Measurements from ENCODE around the gene NEIL1.

NEIL1 gene

GRCh38 chr15:75356517-75356916, 9.7 kb downstream of the NEIL1 start:
- DNase-seq (ENCODE audit: low read depth), result no peak

GRCh38 chr15:75357976-75358673, 11.3 kb downstream of the NEIL1 start:
- no peak for DNase-seq (ENCODE audit: low read depth)

- DNase-seq (ENCODE audit: low read depth), result no peak
Observed at GRCh38 chr15:75358771-75359536, 12.1 kb downstream of the NEIL1 start.

GRCh38 chr15:75359537-75360250, 12.9 kb downstream of the NEIL1 start:
- no peak for DNase-seq (ENCODE audit: low read depth)

- no peak for DNase-seq (ENCODE audit: low read depth)
Observed at GRCh38 chr15:75360391-75360790, 13.6 kb downstream of the NEIL1 start.

- no peak for DNase-seq (ENCODE audit: low read depth)
Observed at GRCh38 chr15:75360856-75361255, 14.0 kb downstream of the NEIL1 start.

- DNase-seq (ENCODE audit: low read depth), result no peak
Observed at GRCh38 chr15:75361361-75361988, 14.6 kb downstream of the NEIL1 start.

- no peak for DNase-seq (ENCODE audit: low read depth)
Observed at GRCh38 chr15:75361989-75362641, 15.3 kb downstream of the NEIL1 start.

GRCh38 chr15:75362642-75363249, 15.9 kb downstream of the NEIL1 start:
- DNase-seq (ENCODE audit: low read depth), result no peak

- DNase-seq (ENCODE audit: low read depth), result no peak
Observed at GRCh38 chr15:75363786-75364185, 16.9 kb downstream of the NEIL1 start.

- DNase-seq (ENCODE audit: low read depth), result no peak
Observed at GRCh38 chr15:75364881-75365280, 18.0 kb downstream of the NEIL1 start.

- no peak for DNase-seq (ENCODE audit: low read depth)
Observed at GRCh38 chr15:75366163-75366562, 19.3 kb downstream of the NEIL1 start.

- DNase-seq (ENCODE audit: low read depth), result no peak
Observed at GRCh38 chr15:75367006-75367405, 20.2 kb downstream of the NEIL1 start.

- no peak for DNase-seq (ENCODE audit: low read depth)
Observed at GRCh38 chr15:75367406-75367912, 20.6 kb downstream of the NEIL1 start.

GRCh38 chr15:75367913-75368688, 21.3 kb downstream of the NEIL1 start, which contains the start of gene MAN2C1:
MAN2C1 (minus strand) TSS chr15:75368607; CDS start chr15:75368583, 24 bp downstream.
- peak; percentile 84 for DNase-seq (ENCODE audit: low read depth)

- no peak for DNase-seq (ENCODE audit: low read depth)
Observed at GRCh38 chr15:75368689-75369239, 21.9 kb downstream of the NEIL1 start.

GRCh38 chr15:75369897-75370581, 23.2 kb downstream of the NEIL1 start:
- DNase-seq (ENCODE audit: low read depth), result no peak

- no peak for DNase-seq (ENCODE audit: low read depth)
Observed at GRCh38 chr15:75371486-75371885, 24.6 kb downstream of the NEIL1 start.

GRCh38 chr15:75371901-75372688, 25.3 kb downstream of the NEIL1 start:
- DNase-seq (ENCODE audit: low read depth), result no peak

Measured in GM04504 (cell line).